ENCODE results near the gene MEPCE. TPM values are rescaled to one million over a fixed set of nuclear protein-coding genes. Genes with fewer than 3 reads are reported as not detected.

MEPCE gene
- total and polyA plus RNA-seq, 2 of the 8 experiments (the other 6 are each of a cell fraction or from before 2014, with no cell fraction given): 22.8 to 48.8 TPM

DNA sequence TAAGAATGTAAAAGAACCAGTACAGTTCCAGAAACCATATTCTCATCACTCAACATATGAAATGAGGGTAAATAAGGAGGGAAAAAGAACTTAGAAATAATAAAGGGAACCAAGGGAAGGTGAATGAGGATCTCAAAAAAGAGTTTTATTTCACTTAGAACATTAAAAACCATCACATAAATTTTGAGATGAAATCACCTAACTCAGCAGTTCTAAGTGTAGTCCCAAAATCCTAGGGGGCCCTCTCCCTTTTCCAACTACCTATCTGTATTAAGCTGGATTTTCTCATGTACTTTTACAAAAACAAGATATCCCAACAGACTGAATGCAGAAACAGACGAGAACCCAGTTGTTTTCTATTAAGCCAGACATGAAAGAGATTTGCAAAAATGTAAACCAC is 4.3 kb upstream of the MEPCE start:
- H2BK120ac ChIP-seq (replicated peaks; ENCODE audit: low read depth, low read length): no peak overlapping the region
- no peak overlapping the region for H4K5ac ChIP-seq (ENCODE audit: insufficient read length, low read depth, low read length)
- TF ChIP-seq CTBP2 (IDR thresholded peaks at IDR 0.05; ENCODE audit: borderline replicate concordance, insufficient read depth, insufficient read length, low read length) (no peak), POLR2A (IDR thresholded peaks at IDR 0.05; ENCODE audit: control extremely low read depth in 1 of 2, low read depth in 2 of 2, low read length in 2 of 2) (no peak), BCL11A (IDR thresholded peaks at IDR 0.05; ENCODE audit: low read depth in 2 of 2, low read length in 2 of 2) (no peak), TEAD4 (IDR thresholded peaks at IDR 0.05; ENCODE audit: low read depth, low read length) (no peak), POU5F1 (IDR thresholded peaks at IDR 0.05; ENCODE audit: low read depth, low read length) (no peak), FOSL1 (IDR thresholded peaks at IDR 0.05; ENCODE audit: insufficient read depth, low read depth, low read length) (no peak), EZH2 (IDR thresholded peaks at IDR 0.05; ENCODE audit: low read depth, low read length, severe bottlenecking) (no peak)
- no peak overlapping the region for H2AK5ac ChIP-seq (ENCODE audit: low read depth, low read length)
- H3K18ac ChIP-seq (ENCODE audit: extremely low read depth, low read length): no peak overlapping the region
- H3K79me2 ChIP-seq (ENCODE audit: control insufficient read depth in 1 of 2, insufficient read depth in 2 of 2, low read length in 2 of 2): peaks cover 0 to under 1% of the 10 kb centered on the region in 2 experiments; a peak in 2 of 4 replicates
- H3K9ac ChIP-seq (replicated peaks in 1 of 4; ENCODE audit: extremely low read depth in 1 of 4, low read depth in 3 of 4, low read length in 3 of 4): no peak overlapping the region
- no peak overlapping the region for H4K91ac ChIP-seq (replicated peaks; ENCODE audit: insufficient read length, low read length)
- POLR2A ChIA-PET (ENCODE audit: partially characterized antibody): interaction anchor here (1.1 to 2.1 kb wide), 3 partner anchors 11 to 22 kb away, joined by 3 to 7 read pairs (median 3); partner anchors contain the start of gene PPP1R35
- no peak overlapping the region for H2BK5ac ChIP-seq (ENCODE audit: low read depth, low read length)
- peaks cover 0 to 6% of the 10 kb centered on the region in 2 experiments; a peak in 1 of 4 replicates for H3K9me3 ChIP-seq (ENCODE audit: insufficient read depth in 2 of 2, low read depth in 1 of 2, low read length in 1 of 2)
- H3K4me2 ChIP-seq (ENCODE audit: insufficient read depth in 1 of 2, low read depth in 2 of 2, low read length in 2 of 2): no peak overlapping the region
- H3K23me2 ChIP-seq (ENCODE audit: low read depth, low read length): peaks cover 5% of the 10 kb centered on the region; the same call in 1 of the 2 replicates
- no peak overlapping the region for H2BK15ac ChIP-seq (ENCODE audit: low read length)
- WGBS, 2 experiments (ENCODE audit: extremely low coverage in 1 of 2, insufficient coverage in 1 of 2, insufficient read length in 1 of 2, insufficient replicate concordance in 2 of 2, low coverage in 1 of 2, low lambda C conversion rate in 2 of 2, missing lambda C conversion rate in 1 of 2): 50% methylated on average over 1 of the region's 1 CpG; no CpG with 5 or more reads in 1 of the 2 experiments
- FAIRE-seq: no peak
- no peak overlapping the region for H3K27ac ChIP-seq (ENCODE audit: low read depth, low read length)
- H3K14ac ChIP-seq (ENCODE audit: insufficient read length): no peak overlapping the region
- no peak overlapping the region for H3K4me3 ChIP-seq (ENCODE audit: extremely low read depth in 1 of 4, insufficient read depth in 2 of 4, low read depth in 3 of 4, low read length in 4 of 4)
- no peak overlapping the region for H2BK20ac ChIP-seq (ENCODE audit: low read length)
- 0 out of 2 replicates have a peak, but pooled peaks cover under 1% of the 10 kb centered on the region for H3K79me1 ChIP-seq (ENCODE audit: low read depth, low read length)
- no peak overlapping the region for H4K8ac ChIP-seq (ENCODE audit: extremely low read depth, insufficient read depth, low read length)
- peaks cover 0 to 6% (median 6%) of the 10 kb centered on the region in 4 experiments; a peak in 4 of 7 replicates for H3K27me3 ChIP-seq (replicated peaks in 1 of 4; ENCODE audit: control insufficient read depth in 3 of 4, extremely low read depth in 1 of 4, insufficient read depth in 3 of 4, low read length in 3 of 4)
- no peak overlapping the region for H3K23ac ChIP-seq (ENCODE audit: insufficient read length)
- H2BK12ac ChIP-seq (ENCODE audit: low read depth, low read length): no peak overlapping the region
- H3K56ac ChIP-seq (replicated peaks; ENCODE audit: insufficient read length, low read depth, low read length): no peak overlapping the region
- no peak overlapping the region for H2AFZ ChIP-seq (ENCODE audit: low read length)
- no peak for DNase-seq (ENCODE audit: low read depth in 1 of 2, low spot score in 2 of 2)
- CTCF ChIA-PET (ENCODE audit: partially characterized antibody): interaction anchor here (0.7 to 2.5 kb wide), 3 partner anchors 16 to 25 kb away, joined by 4 to 17 read pairs (median 4); no protein-coding TSS in a partner anchor
- no peaks in the 10 kb centered on the region for H3K36me3 ChIP-seq (ENCODE audit: control insufficient read depth in 2 of 4, insufficient read depth in 4 of 4, low read length in 3 of 4)
- no peaks in the 10 kb centered on the region for H4K20me1 ChIP-seq (replicated peaks in 1 of 2; ENCODE audit: control insufficient read depth in 1 of 2, insufficient read depth in 2 of 2, low read length in 2 of 2)
- H3K4me1 ChIP-seq (replicated peaks in 1 of 4; ENCODE audit: control insufficient read depth in 3 of 4, insufficient read depth in 4 of 4, low read length in 3 of 4): peaks cover 0 to under 1% (median under 1%) of the 10 kb centered on the region in 4 experiments; a peak in 3 of 7 replicates
- no peak overlapping the region for H3K4ac ChIP-seq (replicated peaks; ENCODE audit: insufficient read length, low read depth, low read length)

All from H1 (cell line).